ENCODE data around the gene RRAGA.

GRCh38 chr9:19018201-19018600, 31.0 kb upstream of the RRAGA start:
- TF ChIP-seq CTCF (IDR thresholded peaks at IDR 0.05) (no peak), ZFX (IDR thresholded peaks at IDR 0.05; ENCODE audit: borderline replicate concordance) (no peak)
